Erythroblast (primary cell): ENCODE data around the gene ARSI.

Source experiments
- GATA1 ChIP-seq: IDR thresholded peaks from 2 replicates; pipeline ENCODE4 v1.6.1; 2011; ENCODE audit warnings: low read depth, mild to moderate bottlenecking, control low read depth, low read length, moderate library complexity
- POLR2A ChIP-seq: IDR thresholded peaks from 2 replicates; pipeline ENCODE4 v1.6.1; 2011; ENCODE audit warnings: mild to moderate bottlenecking, low read length

DNA sequence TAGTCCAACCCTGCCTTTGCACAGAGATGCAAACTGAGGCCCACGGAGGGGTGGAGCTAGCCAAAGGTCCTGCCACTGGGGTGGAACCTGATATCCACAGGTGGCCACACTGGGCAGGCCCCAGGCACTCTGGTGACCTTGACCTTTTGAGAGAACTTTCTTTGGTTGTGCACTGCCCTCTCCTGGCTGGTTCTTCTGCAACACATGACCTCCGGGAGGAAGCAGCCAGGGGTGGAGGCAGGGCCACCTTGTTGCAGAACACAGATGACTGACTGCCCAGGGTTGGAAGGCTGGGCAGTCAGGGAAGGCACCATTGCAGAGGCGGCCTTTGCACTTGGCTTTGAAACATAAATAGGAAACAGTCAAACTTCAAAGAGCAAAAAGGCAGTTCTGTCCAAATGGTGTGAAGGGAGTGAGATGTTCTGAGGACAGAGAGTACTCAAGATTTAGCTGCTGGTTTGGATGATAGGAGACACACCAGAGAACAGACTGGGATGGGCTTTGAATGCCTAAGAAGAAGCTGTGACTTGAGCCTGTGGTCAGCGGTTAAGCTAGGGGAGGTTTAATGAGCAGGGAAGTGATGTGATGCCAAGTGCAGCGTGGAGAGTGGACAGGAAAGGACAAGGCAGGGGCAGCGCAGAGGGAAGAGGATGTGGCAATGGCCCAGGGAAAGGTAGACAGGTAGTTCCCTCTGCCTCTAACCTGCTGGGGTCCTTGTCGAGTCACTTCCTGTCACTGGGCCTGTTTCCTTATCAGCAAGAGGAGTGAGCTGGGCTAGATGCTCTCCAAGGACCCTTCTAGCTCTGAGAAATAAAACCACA is 48.0 kb upstream of the ARSI start:
- TF ChIP-seq POLR2A (no peak), GATA1 (no peak)
